HEK293T (cell line): ENCODE data around the gene WWOX.

Experiments
- SUZ12 ChIP-seq: fragments of 450-650 bp; IDR thresholded peaks from 2 replicates; pipeline ENCODE4 v1.6.1; 2016; ENCODE audit warnings: mild to moderate bottlenecking
- TF ChIP-seq, protein P1 (sequence below): fragments of 450-650 bp; IDR thresholded peaks from 2 replicates; pipeline ENCODE4 v1.6.1; 2016

DNA sequence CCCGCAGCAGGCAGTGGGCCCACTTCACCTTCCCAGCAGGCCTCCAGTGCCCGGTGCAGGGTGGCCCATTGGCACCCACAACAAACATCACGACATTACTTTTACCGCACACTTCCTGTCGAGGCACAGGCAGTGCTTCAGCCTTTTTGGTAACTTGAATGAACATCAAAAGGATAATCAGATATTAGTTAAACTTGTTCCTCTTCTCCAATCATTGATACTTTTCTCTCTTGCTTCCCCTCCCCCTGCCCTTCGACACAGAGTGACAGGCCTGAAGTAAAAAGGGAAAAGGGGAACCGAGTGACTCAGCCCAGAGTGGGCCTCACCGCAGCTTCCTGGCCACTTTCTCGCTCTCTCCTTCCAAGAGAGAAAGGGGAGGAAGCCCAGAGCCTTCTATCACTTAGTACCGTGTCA lies 994.1 kb downstream of the WWOX start:
- no peak for TF ChIP-seq SUZ12
- TF ChIP-seq, protein P1, sequence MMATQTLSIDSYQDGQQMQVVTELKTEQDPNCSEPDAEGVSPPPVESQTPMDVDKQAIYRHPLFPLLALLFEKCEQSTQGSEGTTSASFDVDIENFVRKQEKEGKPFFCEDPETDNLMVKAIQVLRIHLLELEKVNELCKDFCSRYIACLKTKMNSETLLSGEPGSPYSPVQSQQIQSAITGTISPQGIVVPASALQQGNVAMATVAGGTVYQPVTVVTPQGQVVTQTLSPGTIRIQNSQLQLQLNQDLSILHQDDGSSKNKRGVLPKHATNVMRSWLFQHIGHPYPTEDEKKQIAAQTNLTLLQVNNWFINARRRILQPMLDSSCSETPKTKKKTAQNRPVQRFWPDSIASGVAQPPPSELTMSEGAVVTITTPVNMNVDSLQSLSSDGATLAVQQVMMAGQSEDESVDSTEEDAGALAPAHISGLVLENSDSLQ, result no peak
